Measurements from ENCODE around the gene TERT.

The TERT gene

DNA sequence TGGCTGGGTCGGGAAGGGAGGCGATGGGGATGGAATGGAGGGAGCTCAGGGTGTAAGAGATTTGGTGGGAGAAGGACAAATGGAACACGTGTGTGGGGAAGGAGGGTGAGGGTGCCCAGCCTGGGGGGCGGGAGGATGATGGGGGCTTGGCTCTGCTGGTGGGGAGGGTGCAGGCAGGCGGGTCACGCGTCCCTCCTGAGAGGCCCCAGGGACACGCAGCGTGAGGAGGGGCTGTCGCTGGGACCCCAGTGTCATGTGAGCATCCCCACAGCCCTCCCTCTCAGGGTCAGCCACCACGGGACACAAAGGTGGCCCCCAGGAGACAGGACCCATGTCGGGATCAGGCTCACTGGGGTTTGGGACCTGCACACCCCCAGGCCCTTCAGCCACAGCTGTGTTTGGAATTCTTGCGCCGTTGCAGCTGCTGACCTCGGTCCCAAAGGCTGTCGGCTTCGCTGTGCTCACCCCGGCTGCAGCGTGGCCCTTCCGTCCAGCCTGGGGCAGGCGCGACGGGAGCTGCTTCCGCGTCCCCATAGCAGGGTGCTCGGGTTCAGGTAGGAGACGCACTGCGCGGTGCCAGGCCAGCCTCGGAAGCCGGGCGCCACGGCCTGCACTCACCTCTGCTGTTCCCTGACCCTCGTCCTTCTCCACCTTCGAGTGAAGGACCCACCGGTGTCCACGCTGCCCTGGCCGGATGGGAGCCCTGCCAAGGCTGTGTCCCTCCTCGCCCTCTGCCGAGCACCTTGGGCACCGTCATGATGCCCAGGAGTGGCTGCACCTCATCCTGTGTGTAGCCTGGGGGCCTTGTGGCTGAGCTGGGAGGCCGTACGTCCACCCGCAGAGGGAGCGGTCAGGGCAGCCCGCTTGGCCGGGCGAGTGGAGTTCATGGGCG lies 88.1 kb downstream of the TERT start:
- no peak for DNase-seq (ENCODE audit: low read depth in 2 of 2)

DNA sequence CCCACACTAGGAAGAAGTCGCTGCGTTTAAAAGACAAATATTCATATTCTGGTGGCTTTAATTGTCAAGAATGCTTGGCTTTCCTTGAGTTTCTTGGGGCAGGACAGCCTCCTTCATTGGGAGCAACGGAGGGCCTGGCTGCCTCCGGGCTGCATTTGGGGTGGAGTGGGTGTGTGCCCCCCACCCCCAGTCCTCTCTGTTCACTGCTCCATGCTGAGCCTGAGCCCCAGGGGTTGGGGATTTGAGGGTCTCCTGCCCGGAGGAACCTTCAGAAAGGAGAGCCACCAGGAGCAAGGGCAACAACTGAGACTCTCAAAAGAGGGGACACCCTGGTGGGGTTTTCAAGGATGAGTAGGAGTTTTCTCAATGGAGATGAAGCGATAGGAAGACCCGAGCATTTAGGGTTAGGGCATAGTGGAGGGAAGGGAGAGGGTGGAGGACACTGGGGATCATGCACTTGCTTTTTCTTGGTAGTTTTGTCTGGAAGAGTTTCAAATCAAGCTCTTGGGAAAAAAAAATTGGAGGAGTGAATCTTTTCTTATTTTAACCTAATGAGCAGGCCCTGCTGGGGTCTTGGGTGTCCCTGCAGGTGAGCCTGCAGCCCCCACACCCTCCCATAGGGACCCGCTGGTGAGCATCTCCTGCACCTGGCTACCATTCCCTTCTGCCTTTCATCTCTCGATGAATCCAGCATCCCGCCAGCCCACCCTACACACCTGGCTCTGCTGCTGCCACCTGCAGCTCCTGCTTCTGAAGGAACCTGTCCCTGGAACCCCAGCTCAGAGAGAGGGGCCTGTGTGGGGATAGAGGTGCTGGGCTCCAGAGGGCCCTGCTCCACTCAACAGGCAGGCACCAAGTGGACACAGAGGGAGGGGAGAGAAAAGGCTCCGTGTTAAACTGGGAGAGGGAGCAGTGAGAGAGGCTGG lies 89.3 kb downstream of the TERT start:
- DNase-seq (ENCODE audit: low read depth in 2 of 2) = no peak

DNA sequence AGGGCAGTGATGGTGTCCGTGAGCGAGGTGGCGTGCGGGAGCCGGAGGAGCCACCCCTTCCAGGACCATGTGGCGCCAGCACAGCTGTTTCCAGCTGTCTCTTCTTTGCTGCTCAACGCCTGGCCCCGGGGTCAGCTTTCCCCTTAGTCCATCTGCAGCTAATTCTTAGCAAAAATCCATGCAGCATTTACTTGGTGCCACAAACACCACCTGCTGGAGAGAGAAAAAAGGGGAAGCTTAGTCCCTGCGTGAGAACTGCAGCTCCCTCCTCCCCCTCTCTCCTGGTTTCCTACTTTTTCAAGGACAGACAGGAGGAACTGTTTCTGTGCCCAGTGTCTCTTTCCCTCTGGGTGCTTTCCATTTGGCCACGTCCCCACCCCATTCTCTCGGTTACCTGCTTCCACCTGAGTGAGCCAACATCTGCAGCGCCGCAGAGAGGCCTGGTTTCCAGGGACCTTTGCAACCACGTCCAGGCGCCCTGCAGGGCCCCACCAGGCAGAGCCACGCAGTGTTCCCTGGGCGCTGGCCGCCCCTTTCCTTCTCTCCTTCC lies 90.1 kb downstream of the TERT start:
- DNase-seq (ENCODE audit: low read depth in 2 of 2) = no peak

DNA sequence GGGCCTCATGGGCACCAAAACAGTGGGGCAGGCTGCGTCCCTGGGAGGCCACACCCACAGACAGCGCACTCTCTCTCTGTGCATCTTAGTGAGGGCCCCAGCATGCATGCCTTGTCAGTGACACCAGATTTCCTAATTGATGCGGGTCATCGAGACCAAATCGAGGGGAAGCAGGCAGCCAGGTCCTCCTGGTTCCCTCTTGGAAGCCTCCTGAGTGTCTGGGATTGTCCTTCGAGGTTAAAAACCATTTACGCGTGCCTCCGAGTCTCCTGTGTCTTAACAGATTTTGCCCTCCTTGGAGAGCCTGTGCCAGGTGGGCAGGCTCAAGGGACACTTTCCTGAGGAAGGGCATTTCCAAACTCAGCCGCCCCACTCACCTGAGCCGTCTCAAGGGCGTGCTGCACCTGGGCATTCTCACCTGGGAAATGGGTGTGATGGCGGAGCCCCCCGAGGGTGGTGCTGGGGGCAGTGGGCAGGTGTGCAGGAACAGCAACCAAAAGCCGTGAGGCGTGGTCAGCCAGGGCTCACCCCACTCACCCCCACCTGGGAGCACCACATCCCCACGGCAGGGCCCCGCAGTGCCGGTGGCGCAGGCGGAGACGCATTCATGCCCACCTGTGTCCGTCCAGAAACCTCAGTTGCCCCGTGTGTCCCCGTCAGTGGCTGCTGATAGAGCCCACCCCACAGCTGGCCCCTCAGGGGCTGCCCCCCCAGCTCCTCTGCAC lies 90.7 kb downstream of the TERT start:
- no peak for DNase-seq (ENCODE audit: low read depth in 2 of 2)

DNA sequence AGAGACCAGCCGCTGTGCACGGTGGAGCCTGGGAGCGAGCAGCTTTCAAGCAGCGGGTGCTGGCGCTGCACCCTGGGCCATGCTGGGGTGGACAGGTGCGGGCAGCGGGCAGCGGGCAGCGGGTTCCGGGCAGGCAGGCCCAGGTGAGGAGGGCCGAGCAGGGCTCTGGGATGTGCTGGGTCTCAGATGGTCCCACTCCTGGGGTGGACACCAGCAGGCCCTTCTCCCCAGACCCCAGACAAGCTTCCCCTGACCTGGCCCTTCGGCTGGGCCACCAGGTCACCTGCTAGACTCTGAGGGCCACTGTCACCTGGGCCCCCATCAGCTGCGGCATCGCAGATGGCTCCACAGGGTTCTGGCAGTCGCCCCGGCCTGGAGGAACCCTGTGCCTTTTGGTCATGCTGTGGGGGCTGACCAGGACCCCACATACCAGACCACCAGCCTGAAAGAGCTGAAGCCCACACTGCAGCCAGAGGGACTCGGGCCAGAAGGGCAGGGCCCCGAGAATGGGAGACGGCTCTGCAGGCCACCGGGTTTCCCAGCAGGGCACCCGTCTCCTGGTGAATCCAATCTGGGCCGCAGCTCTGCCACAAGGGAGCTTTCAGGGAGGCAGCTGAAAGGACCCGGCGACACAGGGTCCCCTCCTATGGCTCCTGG lies 91.4 kb downstream of the TERT start:
- no peak for DNase-seq (ENCODE audit: low read depth in 2 of 2)
